Activated T-helper 9 cell treated with anti-CD3 and anti-CD28 coated beads, Interleukin-2, amount 50 U/mL, for 16 hours (primary cell): ENCODE results near the gene LRP1B.

ENCODE experiments used
- DNase-seq: peaks from one replicate; pipeline ENCODE4 v3.0.0-alpha.2; 2020; ENCODE audit warnings: low read depth

Gene LRP1B

GRCh38 chr2:141438536-141438935 lies 692.3 kb downstream of the LRP1B start:
- no peak for DNase-seq

GRCh38 chr2:141437521-141437920 lies 693.3 kb downstream of the LRP1B start:
- no peak for DNase-seq

GRCh38 chr2:141423124-141423523 lies 707.7 kb downstream of the LRP1B start:
- no peak for DNase-seq

GRCh38 chr2:141417246-141417797 lies 713.5 kb downstream of the LRP1B start:
- DNase-seq = no peak

GRCh38 chr2:141411419-141411818 lies 719.4 kb downstream of the LRP1B start:
- DNase-seq = no peak

- DNase-seq = no peak
These were observed 731.5 kb downstream of the LRP1B start for GRCh38 chr2:141399270-141399669.

- no peak for DNase-seq
These were observed 737.6 kb downstream of the LRP1B start for GRCh38 chr2:141393214-141393545.

- no peak for DNase-seq
These were observed 738.2 kb downstream of the LRP1B start for GRCh38 chr2:141392517-141393213.

- no peak for DNase-seq
These were observed 744.6 kb downstream of the LRP1B start for GRCh38 chr2:141386168-141386567.

GRCh38 chr2:141384676-141385075 lies 746.1 kb downstream of the LRP1B start:
- DNase-seq = no peak

GRCh38 chr2:141381946-141382345 lies 748.9 kb downstream of the LRP1B start:
- no peak for DNase-seq

GRCh38 chr2:141380008-141380979 lies 750.5 kb downstream of the LRP1B start:
- DNase-seq = no peak

- DNase-seq = no peak
These were observed 766.0 kb downstream of the LRP1B start for GRCh38 chr2:141364821-141365220.

GRCh38 chr2:141362311-141362710 lies 768.5 kb downstream of the LRP1B start:
- DNase-seq = no peak

GRCh38 chr2:141348481-141348880 lies 782.3 kb downstream of the LRP1B start:
- no peak for DNase-seq

GRCh38 chr2:141341444-141341843 lies 789.4 kb downstream of the LRP1B start:
- no peak for DNase-seq

GRCh38 chr2:141331127-141331526 lies 799.7 kb downstream of the LRP1B start:
- DNase-seq = no peak

- DNase-seq = no peak
These were observed 800.9 kb downstream of the LRP1B start for GRCh38 chr2:141329964-141330363.

- DNase-seq = no peak
These were observed 807.2 kb downstream of the LRP1B start for GRCh38 chr2:141323571-141323970.

- DNase-seq = no peak
These were observed 812.8 kb downstream of the LRP1B start for GRCh38 chr2:141317986-141318385.

- DNase-seq = no peak
These were observed 814.2 kb downstream of the LRP1B start for GRCh38 chr2:141316606-141317005.

- no peak for DNase-seq
These were observed 814.7 kb downstream of the LRP1B start for GRCh38 chr2:141316103-141316502.

GRCh38 chr2:141313972-141314371 lies 816.8 kb downstream of the LRP1B start:
- DNase-seq = no peak
